Measurements from ENCODE around the gene REG1A. TPM values are rescaled to one million over a fixed set of nuclear protein-coding genes. Genes with fewer than 3 reads are reported as not detected.

Gene REG1A, protein sequence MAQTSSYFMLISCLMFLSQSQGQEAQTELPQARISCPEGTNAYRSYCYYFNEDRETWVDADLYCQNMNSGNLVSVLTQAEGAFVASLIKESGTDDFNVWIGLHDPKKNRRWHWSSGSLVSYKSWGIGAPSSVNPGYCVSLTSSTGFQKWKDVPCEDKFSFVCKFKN
- total RNA-seq: not detected
- not detected for polyA plus RNA-seq
- not detected for total RNA-seq

DNA sequence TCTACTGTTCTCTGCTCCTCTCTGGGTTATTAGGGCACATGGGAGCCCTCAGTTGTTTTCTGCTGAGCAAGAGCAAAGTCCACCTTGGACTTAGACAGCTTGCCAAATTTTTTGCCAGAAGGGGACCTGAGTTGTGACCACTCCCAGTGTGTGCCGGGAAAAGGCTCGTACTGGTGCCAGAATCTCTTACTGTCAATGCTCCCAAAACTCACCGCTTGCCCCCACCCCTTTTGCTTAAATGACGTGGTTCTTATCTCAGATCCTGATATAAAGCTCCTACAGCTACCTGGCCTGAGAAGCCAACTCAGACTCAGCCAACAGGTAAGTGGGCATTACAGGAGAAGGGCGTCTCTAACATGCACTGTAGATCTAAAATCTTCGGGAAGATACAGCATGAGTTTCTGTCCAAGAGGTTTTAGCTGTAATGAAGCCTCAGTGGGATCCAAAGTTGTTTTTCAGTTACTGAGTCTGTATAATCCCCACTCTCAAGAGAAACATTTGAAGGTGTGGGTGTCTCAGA lies at the start of gene REG1A:
TSS of gene REG1A (plus strand) at position 295 of the 520 bp plus-strand sequence. CDS start 374 bp downstream, outside the sequence.
- Mint-ChIP-seq H3K27ac (no peak within 1 kb of the TSS), H3K9me3 (peaks cover 0 to 13% (median 6%) of the 10 kb centered on the region in 11 donors), H3K4me1 (no peaks in the 10 kb centered on the region), H3K27me3 (no peaks in the 10 kb centered on the region), H3K36me3 (no peaks in the 10 kb centered on the region), H3K4me3 (no peak within 1 kb of the TSS)
- no peaks in the 10 kb centered on the region for H3K27me3 ChIP-seq (ENCODE audit: control insufficient read depth in 2 of 2, insufficient read depth in 2 of 2, low read length in 2 of 2)
- H3K36me3 ChIP-seq (ENCODE audit: control insufficient read depth in 2 of 3, insufficient read depth in 3 of 3, low read length in 3 of 3): no peaks in the 10 kb centered on the region
- DNase-seq (no peak), ATAC-seq (no peak)
- no peaks in the 10 kb centered on the region for H3K4me1 ChIP-seq (ENCODE audit: control insufficient read depth in 2 of 2, insufficient read depth in 2 of 2, low read length in 2 of 2)
- no peaks in the 10 kb centered on the region for H3K9me3 ChIP-seq (ENCODE audit: control insufficient read depth in 2 of 3, low read length in 3 of 3)
- no peak within 1 kb of the TSS for H3K4me3 ChIP-seq (ENCODE audit: low read length)
- intact Hi-C loops (cut with micrococcal nuclease): no loop called here
- ChIA-PET POLR2A (interaction anchor here (0.7 kb wide), 1 partner anchor 1345 kb away, joined by 3 read pairs; no protein-coding TSS in a partner anchor), CTCF (no interaction called here)
- H3K27ac ChIP-seq (ENCODE audit: low read depth, low read length): no peak within 1 kb of the TSS

DNA sequence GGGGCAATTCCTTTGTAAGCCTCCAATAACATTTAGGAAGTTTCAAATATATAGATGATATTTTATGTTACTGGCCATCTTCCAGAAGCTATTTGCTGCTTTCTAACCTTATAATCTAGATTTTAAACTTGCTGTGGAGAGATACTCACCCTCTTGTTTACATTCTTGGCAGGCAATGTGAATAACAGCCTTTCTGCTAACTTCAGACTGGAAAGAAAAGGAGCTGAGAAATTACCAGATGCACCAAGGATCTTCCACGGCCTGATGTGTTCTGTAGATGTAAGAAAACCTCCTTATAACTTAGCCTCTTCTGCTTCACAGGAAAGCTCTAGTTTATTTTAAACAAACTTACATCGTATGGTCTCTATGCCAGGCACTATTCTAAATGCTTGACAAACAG lies 49.2 kb upstream of the REG1A start:
- Mint-ChIP-seq H3K36me3 (no peaks in the 10 kb centered on the region), H3K4me3 (no peak overlapping the region), H3K27ac (no peak overlapping the region), H3K9me3 (peaks cover 1 to 30% (median 17%) of the 10 kb centered on the region in 11 donors), H3K4me1 (no peaks in the 10 kb centered on the region), H3K27me3 (no peaks in the 10 kb centered on the region)
- no peaks in the 10 kb centered on the region for H3K4me1 ChIP-seq (ENCODE audit: control insufficient read depth in 2 of 2, insufficient read depth in 2 of 2, low read length in 2 of 2)
- H3K9me3 ChIP-seq (ENCODE audit: control insufficient read depth in 2 of 3, low read length in 3 of 3): no peaks in the 10 kb centered on the region
- POLR2A ChIA-PET: no interaction called here
- intact Hi-C loops (cut with micrococcal nuclease): no loop called here
- no peak overlapping the region for H3K4me3 ChIP-seq (ENCODE audit: low read length)
- no peak overlapping the region for H3K27ac ChIP-seq (ENCODE audit: low read depth, low read length)
- no peak for DNase-seq
- H3K27me3 ChIP-seq (ENCODE audit: control insufficient read depth in 2 of 2, insufficient read depth in 2 of 2, low read length in 2 of 2): no peaks in the 10 kb centered on the region
- ATAC-seq: no peak
- no peaks in the 10 kb centered on the region for H3K36me3 ChIP-seq (ENCODE audit: control insufficient read depth in 2 of 3, insufficient read depth in 3 of 3, low read length in 3 of 3)
- CTCF ChIA-PET: no interaction called here

DNA sequence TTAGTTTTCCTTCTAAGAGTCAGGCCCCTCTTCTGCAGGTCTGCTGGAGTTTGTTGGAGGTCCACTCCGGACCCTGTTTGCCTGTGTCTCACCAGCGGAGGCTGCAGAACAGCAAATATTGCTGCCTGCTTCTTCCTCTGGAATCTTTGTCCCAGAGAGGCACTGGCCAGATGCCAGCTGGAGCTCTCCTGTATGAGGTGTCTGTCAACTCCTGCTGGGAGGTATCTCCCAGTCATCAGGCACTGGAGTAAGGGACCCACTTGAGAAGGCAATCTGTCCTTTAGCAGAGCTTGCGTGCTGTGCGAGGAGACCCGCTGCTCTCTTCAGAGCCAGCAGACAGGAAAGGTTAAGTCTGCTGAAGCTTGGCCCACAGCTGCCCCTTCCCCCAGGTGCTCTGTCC lies 37.3 kb upstream of the REG1A start:
- H3K4me1 ChIP-seq (ENCODE audit: control insufficient read depth in 2 of 2, insufficient read depth in 2 of 2, low read length in 2 of 2): no peaks in the 10 kb centered on the region
- DNase-seq (no peak), ATAC-seq (no peak)
- Mint-ChIP-seq H3K27ac (no peak overlapping the region), H3K4me3 (no peak overlapping the region), H3K4me1 (peaks cover 0 to 3% (median 0%) of the 10 kb centered on the region in 7 donors), H3K9me3 (peaks cover 2 to 24% (median 9%) of the 10 kb centered on the region in 11 donors), H3K27me3 (peaks cover 0 to 9% (median 0%) of the 10 kb centered on the region in 5 donors), H3K36me3 (no peaks in the 10 kb centered on the region)
- H3K27me3 ChIP-seq (ENCODE audit: control insufficient read depth in 2 of 2, insufficient read depth in 2 of 2, low read length in 2 of 2): no peaks in the 10 kb centered on the region
- ChIA-PET CTCF (no interaction called here), POLR2A (no interaction called here)
- H3K27ac ChIP-seq (ENCODE audit: low read depth, low read length): no peak overlapping the region
- no peaks in the 10 kb centered on the region for H3K9me3 ChIP-seq (ENCODE audit: control insufficient read depth in 2 of 3, low read length in 3 of 3)
- no peaks in the 10 kb centered on the region for H3K36me3 ChIP-seq (ENCODE audit: control insufficient read depth in 2 of 3, insufficient read depth in 3 of 3, low read length in 3 of 3)
- H3K4me3 ChIP-seq (ENCODE audit: low read length): no peak overlapping the region
- intact Hi-C loops (cut with micrococcal nuclease): no loop called here

DNA sequence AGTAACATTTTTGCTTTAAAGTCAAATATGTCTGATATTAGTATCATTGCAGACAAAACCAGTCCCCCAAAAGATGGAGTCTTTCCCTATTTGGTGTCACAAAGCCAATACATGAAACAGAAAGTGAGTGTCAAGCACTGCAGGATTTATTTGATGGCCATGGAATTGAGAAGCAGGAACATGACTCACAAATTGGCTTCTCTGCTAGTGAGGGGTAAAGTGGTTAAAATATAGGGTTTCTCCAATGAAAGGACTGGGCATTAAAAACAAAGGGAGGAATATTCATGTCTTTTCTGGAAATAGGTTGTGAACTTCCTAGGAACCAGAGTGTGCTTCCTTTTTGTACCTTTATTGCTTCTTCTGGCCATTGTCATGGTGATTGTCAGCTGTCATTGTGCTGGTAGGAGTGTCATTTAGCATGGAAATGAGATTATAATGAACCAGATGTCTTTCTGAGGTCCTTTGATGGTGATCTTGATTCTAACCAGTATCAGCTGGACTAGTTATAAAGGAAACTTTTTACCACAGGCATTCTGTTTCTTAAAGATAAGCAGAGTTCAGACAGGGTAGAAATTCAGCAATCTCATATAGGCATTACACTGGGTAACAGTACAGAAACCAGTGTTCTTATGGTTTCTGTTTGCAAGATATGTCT lies 36.6 kb upstream of the REG1A start:
- peaks cover 0 to 23% (median 6%) of the 10 kb centered on the region in 11 donors for H3K9me3 Mint-ChIP-seq
- CTCF ChIA-PET: no interaction called here
- Histone ChIP-seq H3K9me3 (ENCODE audit: control insufficient read depth in 2 of 3, low read length in 3 of 3) (no peaks in the 10 kb centered on the region), H3K4me3 (ENCODE audit: low read length) (no peak overlapping the region), H3K36me3 (ENCODE audit: control insufficient read depth in 2 of 3, insufficient read depth in 3 of 3, low read length in 3 of 3) (no peaks in the 10 kb centered on the region), H3K27ac (ENCODE audit: low read depth, low read length) (no peak overlapping the region), H3K4me1 (ENCODE audit: control insufficient read depth in 2 of 2, insufficient read depth in 2 of 2, low read length in 2 of 2) (no peaks in the 10 kb centered on the region), H3K27me3 (ENCODE audit: control insufficient read depth in 2 of 2, insufficient read depth in 2 of 2, low read length in 2 of 2) (no peaks in the 10 kb centered on the region)
- H3K27ac Mint-ChIP-seq: no peak overlapping the region
- no peaks in the 10 kb centered on the region for H3K36me3 Mint-ChIP-seq
- H3K27me3 Mint-ChIP-seq: peaks cover 0 to 9% (median 0%) of the 10 kb centered on the region in 5 donors
- peak; percentile 44 for ATAC-seq
- H3K4me3 Mint-ChIP-seq: no peak overlapping the region
- intact Hi-C loops (cut with micrococcal nuclease): no loop called here
- POLR2A ChIA-PET: no interaction called here
- peaks cover 0 to 3% (median 0%) of the 10 kb centered on the region in 7 donors for H3K4me1 Mint-ChIP-seq
- no peak for DNase-seq

DNA sequence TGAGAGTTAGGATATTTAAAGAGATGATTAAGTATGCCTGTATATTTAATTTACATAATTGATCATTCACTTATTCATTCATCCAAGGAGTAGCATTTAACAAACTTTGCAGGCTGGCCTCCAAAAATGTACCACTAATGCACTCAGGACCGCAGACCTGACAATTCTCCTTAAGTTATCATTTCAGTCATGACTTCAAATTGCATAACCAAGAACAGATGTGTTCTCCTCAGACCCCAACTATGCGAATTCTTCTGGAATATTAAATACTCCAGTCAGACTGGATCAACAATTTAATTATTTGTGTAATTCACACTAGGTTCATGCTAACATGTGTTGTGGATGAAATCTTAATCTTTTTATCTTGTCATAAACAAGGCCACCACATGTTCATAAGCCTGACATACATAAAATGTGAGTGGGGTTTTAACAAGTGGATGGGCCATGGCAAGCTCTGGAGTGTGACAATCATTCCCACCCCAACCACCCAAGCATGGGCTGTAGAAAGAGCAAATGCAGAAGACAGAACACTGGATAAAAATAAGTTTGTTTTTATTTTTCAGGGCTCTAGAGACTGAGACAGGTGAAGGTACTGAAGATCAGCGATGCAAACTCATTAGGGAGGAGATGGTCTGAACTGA lies 35.7 kb upstream of the REG1A start:
- H3K27me3 Mint-ChIP-seq: peaks cover 0 to 9% (median 0%) of the 10 kb centered on the region in 5 donors
- Histone ChIP-seq H3K36me3 (ENCODE audit: control insufficient read depth in 2 of 3, insufficient read depth in 3 of 3, low read length in 3 of 3) (no peaks in the 10 kb centered on the region), H3K27me3 (ENCODE audit: control insufficient read depth in 2 of 2, insufficient read depth in 2 of 2, low read length in 2 of 2) (no peaks in the 10 kb centered on the region), H3K9me3 (ENCODE audit: control insufficient read depth in 2 of 3, low read length in 3 of 3) (no peaks in the 10 kb centered on the region), H3K27ac (ENCODE audit: low read depth, low read length) (no peak overlapping the region), H3K4me1 (ENCODE audit: control insufficient read depth in 2 of 2, insufficient read depth in 2 of 2, low read length in 2 of 2) (no peaks in the 10 kb centered on the region), H3K4me3 (ENCODE audit: low read length) (no peak overlapping the region)
- no peaks in the 10 kb centered on the region for H3K36me3 Mint-ChIP-seq
- no peak overlapping the region for H3K27ac Mint-ChIP-seq
- H3K9me3 Mint-ChIP-seq: peaks cover 0 to 23% (median 6%) of the 10 kb centered on the region in 11 donors
- H3K4me3 Mint-ChIP-seq: no peak overlapping the region
- peaks cover 0 to 3% (median 0%) of the 10 kb centered on the region in 7 donors for H3K4me1 Mint-ChIP-seq
- POLR2A ChIA-PET: no interaction called here
- no peak for DNase-seq
- intact Hi-C loops (cut with micrococcal nuclease): no loop called here
- CTCF ChIA-PET: no interaction called here
- no peak for ATAC-seq

DNA sequence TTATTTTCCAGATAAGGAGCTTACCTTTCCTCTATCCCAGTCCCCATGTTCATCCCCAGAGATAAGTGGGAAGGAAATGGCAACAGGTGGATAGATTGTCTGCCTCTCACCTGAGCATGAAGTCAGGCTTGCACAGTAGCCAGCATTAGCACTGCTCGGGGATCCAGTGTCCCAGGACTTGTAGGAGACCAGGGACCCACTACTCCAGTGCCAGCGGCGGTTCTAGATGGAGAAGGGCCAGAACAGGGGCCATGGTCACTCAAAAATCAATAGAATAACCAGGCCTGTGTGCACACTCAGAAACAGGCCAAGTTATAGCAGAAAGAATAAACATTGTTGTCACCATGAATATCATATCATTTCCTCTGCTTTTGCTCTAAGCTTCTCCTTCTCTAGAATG lies 34.9 kb upstream of the REG1A start:
- intact Hi-C loops (cut with micrococcal nuclease): no loop called here
- H3K36me3 Mint-ChIP-seq: no peaks in the 10 kb centered on the region
- peaks cover 0 to 3% (median 0%) of the 10 kb centered on the region in 7 donors for H3K4me1 Mint-ChIP-seq
- ChIA-PET POLR2A (no interaction called here), CTCF (no interaction called here)
- DNase-seq: no peak
- Histone ChIP-seq H3K4me3 (ENCODE audit: low read length) (no peak overlapping the region), H3K27ac (ENCODE audit: low read depth, low read length) (no peak overlapping the region), H3K27me3 (ENCODE audit: control insufficient read depth in 2 of 2, insufficient read depth in 2 of 2, low read length in 2 of 2) (no peaks in the 10 kb centered on the region), H3K36me3 (ENCODE audit: control insufficient read depth in 2 of 3, insufficient read depth in 3 of 3, low read length in 3 of 3) (no peaks in the 10 kb centered on the region), H3K4me1 (ENCODE audit: control insufficient read depth in 2 of 2, insufficient read depth in 2 of 2, low read length in 2 of 2) (no peaks in the 10 kb centered on the region), H3K9me3 (ENCODE audit: control insufficient read depth in 2 of 3, low read length in 3 of 3) (no peaks in the 10 kb centered on the region)
- no peak for ATAC-seq
- peaks cover 0 to 18% (median 6%) of the 10 kb centered on the region in 11 donors for H3K9me3 Mint-ChIP-seq
- H3K27me3 Mint-ChIP-seq: peaks cover 0 to 9% (median 0%) of the 10 kb centered on the region in 5 donors
- no peak overlapping the region for H3K4me3 Mint-ChIP-seq
- no peak overlapping the region for H3K27ac Mint-ChIP-seq

Measured in naive thymus-derived CD4-positive, alpha-beta T cell (primary cell).